Neural crest cell (in vitro differentiated cells): ENCODE data around the gene PDLIM1. TPM values are rescaled to one million over a fixed set of nuclear protein-coding genes. Genes with fewer than 3 reads are reported as not detected.
"Not testable (repeated sequence)": the region's sequence is repeated elsewhere in the genome, so short reads cannot be mapped to it uniquely, and the experiment has no call there.

Experiments
- DNase-seq: peaks from one replicate; pipeline ENCODE4 v3.0.0; 2021; ENCODE audit warnings: low read depth, mixed read lengths, low spot score
- H3K27ac Mint-ChIP-seq: one replicate; pipeline ENCODE4 v1.8.0; 2021; ENCODE audit warnings: mild to moderate bottlenecking, mixed read lengths; ENCODE audit not compliant: unreplicated experiment
- H3K27me3 Mint-ChIP-seq: 2 replicates; pipeline ENCODE4 v1.8.0; 2021; ENCODE audit warnings: low read depth, mild to moderate bottlenecking, mixed read lengths
- H3K36me3 Mint-ChIP-seq: 2 replicates; pipeline ENCODE4 v1.8.0; 2021; ENCODE audit warnings: low read depth, mild to moderate bottlenecking, mixed read lengths
- H3K4me1 Mint-ChIP-seq: 2 replicates; pipeline ENCODE4 v1.8.0; 2021; ENCODE audit warnings: mixed read lengths
- H3K4me3 Mint-ChIP-seq: one replicate; pipeline ENCODE4 v1.8.0; 2021; ENCODE audit warnings: mild to moderate bottlenecking, mixed read lengths
- H3K9me3 Mint-ChIP-seq: 2 replicates; pipeline ENCODE4 v1.8.0; 2021; ENCODE audit warnings: mixed read lengths
- total RNA-seq: library from RNA; stranded (reverse); gene quantifications from 2 replicates; pipeline ENCODE4 v1.2.1, GENCODE V29; 2021
- TF ChIP-seq, protein P1 (sequence below): fragments of 200-600 bp; sonication (generic); conservative IDR thresholded peaks from 2 replicates; pipeline ENCODE4 v1.5.0; 2021; ENCODE audit warnings: antibody characterized with exemption, mild to moderate bottlenecking

Gene PDLIM1
- total RNA-seq, 1 donor from 2014 or later, result 20.9 TPM

DNA sequence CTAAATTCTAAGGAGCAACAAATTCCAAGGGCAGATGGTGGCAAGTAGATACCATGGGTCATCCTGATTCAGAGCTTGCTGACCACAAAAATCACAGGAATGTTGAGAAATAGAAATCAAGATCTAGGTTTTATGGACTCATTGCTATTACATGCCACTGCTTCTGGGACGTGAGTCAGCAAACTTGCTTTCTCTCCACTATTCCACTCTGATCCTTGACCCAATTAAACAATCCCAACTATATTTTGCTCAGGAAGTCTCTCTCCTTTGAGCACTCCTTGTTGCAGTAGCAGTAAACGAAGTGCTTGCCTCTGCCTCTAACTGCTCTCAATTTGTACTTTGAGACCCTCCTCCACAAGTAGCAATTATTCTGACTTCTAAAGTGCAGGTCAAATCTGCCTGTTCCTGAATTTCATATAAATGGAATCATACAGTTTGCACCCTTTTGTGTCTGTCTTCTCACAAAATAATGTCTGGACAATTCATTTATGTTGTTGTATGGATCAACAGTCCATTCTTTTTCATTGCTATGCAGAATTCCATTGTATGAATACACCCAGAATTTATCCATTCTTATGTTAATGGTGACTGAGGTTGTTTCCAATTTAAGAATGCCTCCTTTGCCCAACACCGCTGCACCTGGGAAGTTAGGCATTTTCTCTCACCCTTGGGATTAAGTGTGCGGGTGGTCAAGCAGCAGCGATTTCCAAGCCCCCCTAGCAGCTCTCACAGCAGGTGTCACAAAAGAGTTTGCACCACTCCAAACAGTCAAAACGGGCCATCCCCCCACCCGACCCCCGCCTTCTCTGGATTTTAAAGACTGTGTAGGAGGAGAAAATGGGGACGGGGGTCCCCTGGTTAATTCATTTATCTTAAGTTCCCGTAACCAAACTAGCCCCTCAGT is 60.8 kb downstream of the PDLIM1 start:
- peaks cover 7% of the 10 kb centered on the region for H3K36me3 Mint-ChIP-seq
- H3K27ac Mint-ChIP-seq, result peak overlapping the region; percentile 96
- H3K9me3 Mint-ChIP-seq, result peaks cover 8% of the 10 kb centered on the region
- no peaks in the 10 kb centered on the region for H3K27me3 Mint-ChIP-seq
- no peak for DNase-seq
- H3K4me1 Mint-ChIP-seq, result peaks cover 25% of the 10 kb centered on the region
- TF ChIP-seq, protein P1, sequence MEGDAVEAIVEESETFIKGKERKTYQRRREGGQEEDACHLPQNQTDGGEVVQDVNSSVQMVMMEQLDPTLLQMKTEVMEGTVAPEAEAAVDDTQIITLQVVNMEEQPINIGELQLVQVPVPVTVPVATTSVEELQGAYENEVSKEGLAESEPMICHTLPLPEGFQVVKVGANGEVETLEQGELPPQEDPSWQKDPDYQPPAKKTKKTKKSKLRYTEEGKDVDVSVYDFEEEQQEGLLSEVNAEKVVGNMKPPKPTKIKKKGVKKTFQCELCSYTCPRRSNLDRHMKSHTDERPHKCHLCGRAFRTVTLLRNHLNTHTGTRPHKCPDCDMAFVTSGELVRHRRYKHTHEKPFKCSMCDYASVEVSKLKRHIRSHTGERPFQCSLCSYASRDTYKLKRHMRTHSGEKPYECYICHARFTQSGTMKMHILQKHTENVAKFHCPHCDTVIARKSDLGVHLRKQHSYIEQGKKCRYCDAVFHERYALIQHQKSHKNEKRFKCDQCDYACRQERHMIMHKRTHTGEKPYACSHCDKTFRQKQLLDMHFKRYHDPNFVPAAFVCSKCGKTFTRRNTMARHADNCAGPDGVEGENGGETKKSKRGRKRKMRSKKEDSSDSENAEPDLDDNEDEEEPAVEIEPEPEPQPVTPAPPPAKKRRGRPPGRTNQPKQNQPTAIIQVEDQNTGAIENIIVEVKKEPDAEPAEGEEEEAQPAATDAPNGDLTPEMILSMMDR, result no peak
- H3K4me3 Mint-ChIP-seq, result peak overlapping the region; percentile 94

DNA sequence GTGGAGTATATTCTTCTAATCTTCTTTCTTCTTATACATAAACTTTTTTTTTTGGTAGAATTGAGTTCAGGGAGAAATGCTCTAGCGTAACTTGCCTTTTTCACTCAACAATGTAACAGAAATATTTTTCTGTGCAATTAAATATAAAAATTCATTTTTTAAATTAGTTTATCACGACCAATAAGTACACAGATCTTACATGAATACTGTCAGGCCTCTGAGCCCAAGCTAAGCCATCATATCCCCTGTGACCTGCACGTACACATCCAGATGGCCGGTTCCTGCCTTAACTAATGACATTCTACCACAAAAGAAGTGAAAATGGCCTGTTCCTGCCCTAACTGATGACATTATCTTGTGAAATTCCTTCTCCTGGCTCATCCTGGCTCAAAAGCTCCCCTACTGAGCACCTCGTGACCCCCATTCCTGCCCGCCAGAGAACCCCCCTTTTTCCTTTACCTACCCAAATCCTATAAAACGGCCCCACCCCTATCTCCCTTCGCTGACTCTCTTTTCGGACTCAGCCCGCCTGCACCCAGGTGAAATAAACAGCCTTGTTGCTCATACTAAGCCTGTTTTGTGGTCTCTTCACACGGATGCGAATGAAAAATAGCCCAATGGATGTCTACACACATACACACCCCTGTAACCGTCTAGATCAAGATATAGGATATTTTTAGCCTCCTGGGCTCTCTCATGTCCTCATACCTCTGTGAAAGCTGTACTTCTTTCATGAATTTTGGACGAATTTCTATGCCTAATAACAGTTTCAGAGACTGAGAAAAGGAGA is 61.7 kb downstream of the PDLIM1 start:
- H3K27me3 Mint-ChIP-seq, H3K9me3 Mint-ChIP-seq, H3K36me3 Mint-ChIP-seq, H3K27ac Mint-ChIP-seq, DNase-seq: not testable (repeated sequence)
- H3K4me3 Mint-ChIP-seq, result peak overlapping the region; percentile 82
- H3K4me1 Mint-ChIP-seq, result peaks cover 25% of the 10 kb centered on the region

DNA sequence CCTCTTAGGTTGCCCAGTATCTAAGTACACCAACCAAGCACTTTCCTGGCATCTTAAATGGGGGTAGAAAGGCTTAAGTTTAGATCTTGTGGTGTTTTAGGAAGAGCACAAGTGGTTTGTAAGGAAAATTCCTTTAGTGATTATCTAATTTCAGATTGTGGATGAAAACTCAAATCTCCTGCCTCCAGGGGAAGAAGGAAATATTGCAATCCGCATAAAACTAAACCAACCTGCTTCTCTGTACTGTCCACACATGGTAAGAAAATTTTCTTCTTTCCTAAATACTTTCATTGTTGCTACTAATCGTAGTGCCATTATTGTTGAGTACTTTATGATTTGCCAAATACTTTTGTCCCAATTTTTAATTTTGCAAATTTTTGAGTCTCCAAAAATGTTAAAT is 65.7 kb downstream of the PDLIM1 start:
- TF ChIP-seq, protein P1, result peak; percentile 35
- Mint-ChIP-seq H3K27ac (no peak overlapping the region), H3K36me3 (peaks cover 12% of the 10 kb centered on the region), H3K27me3 (no peaks in the 10 kb centered on the region), H3K9me3 (peaks cover 3% of the 10 kb centered on the region), H3K4me1 (peaks cover 12% of the 10 kb centered on the region), H3K4me3 (no peak overlapping the region)
- no peak for DNase-seq

DNA sequence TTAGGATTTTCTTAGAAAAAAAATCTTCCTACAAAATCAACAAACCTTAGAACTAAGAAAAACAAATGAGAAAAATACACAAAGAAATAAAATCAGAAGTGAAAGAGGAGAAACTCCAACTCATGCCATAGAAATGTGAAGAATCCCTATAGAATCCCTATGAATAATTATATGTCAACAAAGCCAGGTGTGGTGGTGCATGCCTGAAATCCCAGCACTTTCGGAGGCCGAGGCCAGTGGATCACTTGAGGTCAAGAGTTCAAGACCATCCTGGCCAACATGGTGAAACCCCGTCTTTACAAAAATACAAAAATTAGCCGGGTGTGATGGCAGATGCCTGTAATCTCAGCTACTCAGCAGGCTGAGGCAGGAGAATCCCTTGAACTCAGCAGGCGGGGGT is 69.7 kb downstream of the PDLIM1 start:
- H3K4me3 Mint-ChIP-seq, result no peak overlapping the region
- no peak overlapping the region for H3K27ac Mint-ChIP-seq
- no peak for DNase-seq
- H3K36me3 Mint-ChIP-seq, result peaks cover 26% of the 10 kb centered on the region
- H3K27me3 Mint-ChIP-seq, result no peaks in the 10 kb centered on the region
- TF ChIP-seq, protein P1, result no peak
- H3K4me1 Mint-ChIP-seq, result no peaks in the 10 kb centered on the region
- H3K9me3 Mint-ChIP-seq, result peaks cover 10% of the 10 kb centered on the region

DNA sequence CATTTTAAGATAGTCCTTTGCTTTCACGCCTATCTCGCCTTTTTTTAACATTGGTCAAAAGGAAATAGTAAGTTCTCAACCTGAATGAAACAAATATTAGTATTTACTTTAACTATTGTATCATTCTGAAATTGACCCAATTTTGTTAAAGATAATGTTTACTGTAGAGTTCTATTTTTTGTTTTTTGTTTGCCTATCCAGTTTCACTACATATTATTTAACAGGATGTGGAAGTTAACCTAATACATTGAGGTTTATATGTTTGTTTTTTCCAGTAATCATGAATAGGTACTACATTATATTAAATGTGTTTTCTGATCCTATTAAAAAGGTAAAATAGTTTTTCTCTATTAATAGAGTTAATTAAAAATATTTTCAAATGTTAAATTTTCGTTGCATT is 70.3 kb downstream of the PDLIM1 start:
- Mint-ChIP-seq H3K27me3 (no peaks in the 10 kb centered on the region), H3K4me3 (no peak overlapping the region), H3K36me3 (peaks cover 27% of the 10 kb centered on the region), H3K27ac (no peak overlapping the region), H3K9me3 (peaks cover 11% of the 10 kb centered on the region), H3K4me1 (no peaks in the 10 kb centered on the region)
- DNase-seq, result no peak
- TF ChIP-seq, protein P1, result no peak
